ENCODE measurements around the gene ANO6.
"Not testable (repeated sequence)": the region's sequence is repeated elsewhere in the genome, so short reads cannot be mapped to it uniquely, and the experiment has no call there.

Gene ANO6

DNA sequence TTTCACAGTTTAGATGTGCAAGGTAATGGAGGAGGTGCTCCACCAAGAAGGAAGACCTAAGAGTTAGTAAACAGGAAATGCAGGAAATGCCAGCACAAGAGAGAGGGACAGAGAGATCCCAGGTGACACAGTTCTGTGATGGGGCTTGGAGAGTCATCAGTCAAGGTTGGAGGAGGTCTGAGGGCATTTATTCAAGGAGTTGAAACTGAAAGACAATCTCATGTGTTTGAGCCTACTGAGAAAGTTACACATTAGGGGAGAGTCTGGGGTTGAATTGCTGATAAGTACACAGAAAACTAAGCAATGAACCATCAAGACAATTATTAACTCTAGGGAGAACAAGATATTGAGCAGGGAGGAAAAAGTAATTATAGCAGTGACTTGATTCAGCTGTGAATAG, 138.5 kb downstream of the ANO6 start:
- no peak for DNase-seq

DNA sequence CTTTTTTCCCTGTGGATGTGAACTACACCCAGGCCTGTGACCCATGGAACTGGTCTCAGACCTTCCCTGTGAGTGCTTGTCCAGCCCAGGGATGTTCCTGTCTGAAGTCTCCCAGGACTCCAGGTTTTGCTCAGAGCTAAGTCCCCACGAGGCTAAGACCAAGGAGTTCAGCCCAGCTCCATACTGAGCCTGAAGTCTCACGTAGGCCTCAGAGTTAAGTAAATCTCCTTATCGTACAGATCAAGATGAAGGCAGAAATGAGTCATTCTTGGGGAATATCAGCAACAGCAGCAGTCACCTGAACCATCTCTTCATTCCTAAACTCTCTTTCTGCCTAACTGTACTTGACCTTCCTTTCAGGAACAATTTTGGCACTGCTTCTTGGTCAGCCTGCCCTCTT, 139.8 kb downstream of the ANO6 start:
- no peak for DNase-seq

DNA sequence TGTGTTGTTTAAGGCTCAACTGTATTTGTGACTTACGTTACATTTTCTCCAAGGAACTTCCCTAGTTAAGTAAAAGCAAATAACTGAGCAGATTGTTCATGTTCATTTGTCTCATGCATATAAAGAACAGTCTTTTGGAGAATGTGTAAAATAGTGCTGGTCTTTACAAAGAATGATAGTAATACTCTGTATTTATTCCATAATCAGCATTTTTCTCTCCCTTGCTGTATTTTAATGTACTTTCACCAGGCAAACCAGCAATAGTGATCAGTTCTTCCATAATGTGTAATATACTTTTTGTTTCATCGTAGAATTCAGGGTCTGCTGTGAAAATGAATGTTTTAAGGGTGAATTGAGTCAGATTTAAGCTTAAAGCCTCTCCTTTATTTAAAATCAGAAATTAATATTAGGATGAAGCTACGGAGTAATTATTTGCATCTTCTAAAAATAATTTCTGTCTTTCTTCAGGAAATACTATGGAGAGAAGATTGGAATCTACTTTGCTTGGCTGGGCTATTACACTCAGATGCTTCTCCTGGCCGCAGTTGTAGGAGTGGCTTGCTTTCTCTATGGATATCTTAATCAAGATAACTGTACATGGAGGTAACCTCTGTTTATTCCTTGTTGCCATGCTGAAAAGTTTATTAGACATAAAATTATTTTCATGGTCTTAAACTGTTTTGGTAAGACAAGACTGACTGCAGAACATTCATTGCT, 141.1 kb downstream of the ANO6 start:
- DNase-seq, result no peak

DNA sequence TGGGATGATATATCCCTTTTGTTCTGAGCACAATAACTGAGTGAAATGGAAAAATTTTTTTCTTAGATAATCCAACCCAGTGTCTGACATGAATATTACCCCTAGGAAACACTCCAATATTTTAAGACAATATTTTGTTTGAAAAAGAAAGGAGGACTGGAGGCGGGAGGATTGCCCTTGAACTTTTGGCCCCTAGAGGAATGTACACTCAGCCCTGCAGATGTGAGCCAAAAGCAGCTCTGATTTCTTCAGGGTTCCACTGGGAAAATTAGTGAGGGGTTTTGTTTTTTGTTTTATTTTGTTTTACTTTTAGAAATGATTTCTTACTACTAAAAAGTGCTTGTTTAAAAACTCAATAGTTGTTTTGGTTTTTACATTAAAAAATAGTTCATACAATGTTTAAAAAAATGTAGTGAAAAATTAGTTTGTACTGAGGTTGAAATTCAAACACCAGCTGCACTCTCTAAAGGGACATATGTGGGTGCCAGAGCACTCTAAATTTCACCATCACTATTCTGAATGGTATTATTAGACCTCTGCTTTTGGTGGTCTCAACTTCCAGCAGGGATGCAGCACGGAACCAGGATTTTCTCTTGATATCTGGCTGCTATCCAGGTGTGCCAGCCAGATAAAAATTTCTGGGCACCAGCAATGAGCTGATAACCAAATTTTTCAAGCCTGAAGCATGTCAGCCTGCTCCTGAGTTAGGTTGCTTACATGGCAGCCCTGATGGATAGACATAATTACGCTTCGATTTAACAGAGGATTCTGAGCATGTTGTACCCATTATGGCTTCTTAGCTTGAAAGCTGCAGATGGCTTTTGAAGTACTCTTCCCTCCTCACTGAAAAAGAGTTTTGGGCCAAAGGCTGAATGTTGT, 141.9 kb downstream of the ANO6 start:
- DNase-seq, result no peak

DNA sequence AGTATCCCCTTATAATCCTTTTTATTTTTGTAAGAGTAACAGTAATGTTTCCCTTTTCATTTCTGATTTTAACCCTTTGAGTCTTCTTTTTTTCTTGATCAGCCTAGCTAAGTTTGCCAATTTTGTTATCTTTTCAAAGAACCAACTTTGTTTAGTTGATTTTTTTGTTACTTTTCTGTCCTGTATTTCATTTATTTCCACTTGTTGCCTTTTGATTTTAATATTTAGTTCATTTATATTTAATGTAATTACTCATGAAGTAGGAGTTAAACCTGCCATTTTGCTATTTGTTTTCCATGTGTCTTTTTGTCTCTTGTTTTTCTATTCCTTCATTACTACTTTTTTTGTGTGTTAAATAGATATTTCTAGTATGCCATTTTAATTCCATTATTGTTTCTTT, 146.4 kb downstream of the ANO6 start:
- no peak for DNase-seq

DNA sequence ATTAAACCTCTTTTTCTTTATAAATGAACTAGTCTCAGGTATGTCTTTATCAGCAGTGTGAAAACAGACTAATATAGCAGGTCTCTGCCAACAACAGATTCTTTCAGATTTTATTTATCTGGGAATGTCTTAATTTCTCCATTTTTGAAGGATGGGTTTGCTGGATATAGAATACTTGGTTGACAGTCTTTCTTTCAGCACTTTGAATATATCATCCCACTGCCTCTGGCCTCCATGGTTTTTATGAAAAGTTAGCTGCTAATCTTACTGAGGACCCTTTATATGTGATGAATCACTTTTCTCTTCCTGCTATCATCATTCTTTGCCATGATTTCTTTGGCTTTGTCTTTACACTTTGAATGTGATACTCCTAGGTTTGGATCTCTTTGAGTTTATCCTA, 148.0 kb downstream of the ANO6 start:
- no peak for DNase-seq

DNA sequence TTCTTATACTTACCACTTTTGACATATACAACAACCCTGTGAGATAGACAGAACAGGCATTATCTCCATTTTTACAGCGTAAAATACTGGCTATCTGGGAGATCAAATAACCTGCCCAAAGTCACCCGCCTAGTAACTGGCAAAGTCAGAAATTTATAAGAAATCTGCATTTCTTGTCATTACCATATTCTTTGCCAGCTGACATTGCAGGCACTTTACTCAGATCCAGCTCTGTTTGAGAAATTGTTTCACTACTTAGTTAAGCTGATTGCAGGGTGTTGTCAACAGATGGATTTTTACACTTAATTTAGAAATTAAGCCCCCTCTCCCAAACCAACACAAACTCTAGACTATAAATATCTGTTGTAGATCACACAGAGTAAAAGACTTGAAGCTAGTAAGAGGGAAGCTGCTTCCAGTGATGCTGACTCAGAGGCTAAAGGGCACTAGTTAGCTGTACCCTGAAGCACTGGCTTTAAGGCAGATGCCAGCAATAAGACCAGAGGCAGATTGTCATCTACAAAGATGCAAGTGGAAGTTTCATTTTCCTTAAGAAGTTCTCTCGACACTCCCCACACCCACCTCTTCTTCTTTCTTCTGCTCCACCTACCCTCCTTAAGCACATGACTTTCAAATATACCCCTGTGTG, 153.1 kb downstream of the ANO6 start:
- no peak for DNase-seq

DNA sequence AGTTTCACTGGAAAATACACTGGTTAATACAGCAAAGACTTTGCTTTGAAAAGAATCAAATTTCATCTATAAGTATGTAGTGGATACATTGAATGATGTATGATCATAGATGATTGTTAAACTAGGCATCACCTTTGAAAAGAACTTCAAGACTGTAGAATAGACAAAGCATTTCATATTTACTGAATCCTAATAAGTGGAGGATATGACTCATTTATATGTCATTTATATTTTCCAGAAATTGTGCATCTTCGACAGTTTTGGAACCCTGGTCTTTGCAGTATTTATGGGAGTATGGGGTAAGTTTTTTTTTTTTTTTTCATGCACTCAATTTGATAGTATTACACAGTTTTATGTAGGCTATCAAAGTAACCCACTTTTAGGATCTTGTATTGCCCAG, 161.9 kb downstream of the ANO6 start:
- no peak for DNase-seq

DNA sequence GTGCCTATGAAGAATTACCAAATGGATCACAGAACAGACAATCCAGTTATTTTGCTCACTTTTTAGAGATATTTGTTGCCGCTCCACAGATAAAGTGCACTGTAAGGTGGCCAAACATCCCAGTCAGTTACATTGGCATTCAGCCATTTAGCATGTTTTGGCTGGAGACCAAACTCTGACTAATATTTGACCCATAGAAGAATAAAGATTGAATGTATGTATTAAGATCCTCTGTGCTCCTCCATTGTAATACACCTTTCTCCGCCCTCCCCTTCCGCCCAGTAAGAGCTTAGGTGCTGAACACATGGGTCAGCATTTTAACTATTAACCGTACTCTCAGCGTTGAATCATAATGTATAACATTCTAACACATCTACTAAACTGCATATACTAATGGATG, 163.4 kb downstream of the ANO6 start:
- no peak for DNase-seq

DNA sequence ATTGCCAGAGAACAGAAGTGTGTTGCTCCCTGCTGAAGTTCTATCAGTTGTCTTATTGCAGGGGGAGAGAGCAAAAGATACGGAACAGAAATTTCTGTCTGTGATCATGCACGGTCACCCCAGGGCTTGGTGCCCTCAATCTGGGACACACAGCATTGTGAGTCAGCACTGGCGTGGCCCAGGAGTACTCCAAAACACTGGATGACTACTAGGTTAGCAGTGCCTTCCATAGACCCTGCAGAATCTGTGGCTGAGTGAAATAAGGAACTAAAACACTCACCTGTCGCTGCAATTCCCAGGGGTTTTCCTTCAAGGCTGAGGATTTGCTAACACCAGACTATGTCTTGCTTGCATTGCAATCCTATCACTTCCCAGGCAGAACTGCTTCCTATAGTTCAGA, 165.5 kb downstream of the ANO6 start:
- DNase-seq, result no peak

DNA sequence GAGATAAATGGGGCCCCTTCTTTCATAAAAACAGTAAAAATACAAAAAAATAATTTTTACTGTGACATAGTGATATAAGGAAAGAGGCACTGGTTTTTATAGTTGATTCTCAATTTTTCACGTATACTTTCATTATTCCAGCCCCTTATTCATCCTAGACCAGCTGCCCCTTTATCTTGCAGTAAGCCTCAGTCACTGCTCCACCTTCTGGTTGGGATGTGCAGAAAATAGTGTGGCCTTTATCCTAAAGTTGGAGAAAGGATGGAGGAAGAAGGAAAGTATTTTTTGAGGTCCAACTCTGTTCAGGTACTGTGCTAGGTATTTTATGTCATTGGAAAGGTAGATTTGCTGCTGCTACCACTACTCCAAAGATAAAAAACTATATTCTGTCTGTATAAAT, 172.7 kb downstream of the ANO6 start:
- DNase-seq, result no peak

DNA sequence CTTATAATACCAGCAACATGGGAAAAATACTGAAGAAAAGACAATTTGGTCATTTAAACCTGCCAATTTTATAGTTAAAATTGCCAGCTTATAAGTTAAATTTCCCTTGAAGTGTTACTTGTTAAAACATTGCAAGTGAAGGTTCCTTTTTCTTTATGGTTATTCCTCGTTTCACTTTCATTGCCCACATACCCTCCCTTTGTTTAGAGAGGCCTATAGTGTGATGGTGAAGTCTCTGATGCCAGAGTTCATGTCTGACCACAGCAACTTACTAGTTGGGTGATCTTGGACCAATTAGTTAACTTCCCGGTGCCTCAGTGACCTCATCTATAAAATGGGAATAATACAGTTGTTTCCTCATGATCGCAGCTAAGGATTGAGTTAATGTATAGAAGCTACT, 173.5 kb downstream of the ANO6 start:
- DNase-seq, result no peak

DNA sequence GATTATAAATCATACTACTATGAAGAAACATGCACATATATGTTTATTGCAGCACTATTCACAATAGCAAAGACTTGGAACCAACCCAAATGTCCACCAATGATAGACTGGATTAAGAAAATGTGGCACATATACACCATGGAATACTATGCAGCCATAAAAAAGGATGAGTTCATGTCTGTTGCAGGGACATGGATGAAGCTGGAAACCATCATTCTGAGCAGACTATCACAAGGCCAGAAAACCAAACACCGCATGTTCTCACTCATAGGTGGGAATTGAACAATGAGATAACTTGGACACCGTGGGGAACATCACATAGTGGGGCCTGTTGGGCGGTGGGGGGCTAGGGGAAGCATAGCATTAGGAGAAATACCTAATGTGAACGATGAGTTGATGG, 181.6 kb downstream of the ANO6 start:
- DNase-seq, result not testable (repeated sequence)

DNA sequence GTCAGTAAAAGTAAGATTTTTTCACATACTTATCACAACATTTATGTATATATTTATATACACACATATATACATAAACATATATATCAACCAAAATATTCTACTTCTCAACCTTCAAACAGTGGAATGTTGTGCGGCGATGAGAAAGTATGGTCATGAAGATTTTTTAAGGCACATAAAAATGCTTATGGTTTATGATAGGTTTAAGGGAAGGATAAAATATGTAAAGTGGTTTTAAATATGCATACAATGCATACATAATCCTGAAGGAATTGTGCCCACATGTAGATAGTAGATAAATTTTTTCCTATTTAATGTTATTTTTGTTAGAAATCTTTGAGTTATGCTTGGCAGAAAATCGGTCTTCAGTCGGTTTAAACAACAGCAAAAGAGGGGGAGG, 182.7 kb downstream of the ANO6 start:
- DNase-seq, result no peak

DNA sequence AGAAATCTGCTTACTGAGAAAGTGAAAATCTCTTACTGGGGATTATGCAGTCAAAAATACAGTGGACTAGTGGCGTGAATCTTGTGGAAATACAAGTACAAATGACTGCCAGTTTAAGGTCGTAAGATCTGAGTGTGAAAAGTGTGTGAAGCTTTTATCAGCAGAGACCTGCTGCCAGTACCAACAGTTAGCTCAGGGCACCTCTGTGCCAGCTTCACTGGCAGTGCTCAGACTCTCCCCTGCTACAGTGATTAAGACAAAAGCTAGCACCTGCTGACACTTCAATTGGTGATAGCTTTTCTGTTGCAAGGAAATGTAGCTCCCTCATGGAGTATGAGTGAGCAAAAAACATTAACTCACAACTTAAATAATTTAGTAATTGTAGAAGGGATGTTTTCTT, 185.1 kb downstream of the ANO6 start:
- no peak for DNase-seq

DNA sequence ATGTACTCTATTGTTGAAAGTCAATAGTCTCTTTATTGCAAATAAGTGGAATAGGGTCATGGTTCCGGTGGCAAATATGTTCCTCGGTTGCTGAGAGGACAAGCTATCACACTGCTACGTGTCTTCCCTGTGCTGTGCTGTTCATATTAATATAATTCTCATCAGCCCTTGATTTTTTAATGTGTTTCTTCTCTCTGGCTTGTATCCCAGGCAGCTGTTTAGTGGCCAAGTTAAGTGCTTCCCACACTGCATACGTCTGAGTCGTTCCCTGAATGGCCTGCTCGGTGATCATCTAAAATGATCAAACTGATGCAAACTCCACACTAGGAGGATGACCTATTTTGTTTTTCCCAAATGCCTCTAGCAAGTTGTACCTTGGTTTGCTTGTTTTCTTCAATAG, 186.4 kb downstream of the ANO6 start:
- no peak for DNase-seq

DNA sequence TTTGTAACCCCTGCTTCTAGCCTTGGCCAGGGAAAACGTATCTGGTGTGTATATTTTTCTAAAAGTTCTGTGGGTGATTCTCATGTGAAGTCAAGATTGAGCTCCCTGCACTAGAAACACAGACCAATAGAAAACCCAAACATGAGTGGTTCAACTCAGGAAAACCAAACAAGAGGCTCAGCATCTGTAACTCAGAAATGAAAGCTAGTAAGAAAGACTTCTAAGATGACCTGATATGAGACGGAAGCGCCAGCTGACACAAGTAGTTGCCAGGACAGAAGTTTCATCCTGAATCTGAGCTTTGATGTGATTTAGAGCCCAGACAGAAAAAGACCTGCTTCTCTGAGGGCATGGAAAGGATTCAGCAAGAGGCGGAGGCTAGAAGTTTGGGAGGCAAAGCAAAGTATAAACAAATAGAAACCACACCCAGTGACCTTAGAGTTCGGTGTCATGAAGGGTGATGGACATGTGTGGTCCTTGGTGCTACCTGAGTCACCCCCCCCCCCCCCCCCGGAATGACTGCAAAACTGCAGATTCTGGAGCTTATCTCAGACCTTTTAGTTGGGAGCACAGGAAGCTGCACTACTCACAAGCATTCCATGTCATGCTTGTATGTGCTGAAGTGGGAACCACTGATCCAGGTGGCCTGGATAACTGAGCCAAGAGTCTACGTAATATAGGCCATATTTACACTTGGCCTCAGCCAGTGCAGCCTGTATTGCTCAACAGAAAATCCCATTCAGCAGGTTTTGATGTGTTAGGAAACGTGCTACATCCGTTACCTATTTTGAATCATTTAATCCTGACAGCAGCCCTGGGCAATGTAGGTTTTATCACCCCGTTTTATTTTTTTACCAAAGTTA, 191.3 kb downstream of the ANO6 start:
- no peak for DNase-seq

DNA sequence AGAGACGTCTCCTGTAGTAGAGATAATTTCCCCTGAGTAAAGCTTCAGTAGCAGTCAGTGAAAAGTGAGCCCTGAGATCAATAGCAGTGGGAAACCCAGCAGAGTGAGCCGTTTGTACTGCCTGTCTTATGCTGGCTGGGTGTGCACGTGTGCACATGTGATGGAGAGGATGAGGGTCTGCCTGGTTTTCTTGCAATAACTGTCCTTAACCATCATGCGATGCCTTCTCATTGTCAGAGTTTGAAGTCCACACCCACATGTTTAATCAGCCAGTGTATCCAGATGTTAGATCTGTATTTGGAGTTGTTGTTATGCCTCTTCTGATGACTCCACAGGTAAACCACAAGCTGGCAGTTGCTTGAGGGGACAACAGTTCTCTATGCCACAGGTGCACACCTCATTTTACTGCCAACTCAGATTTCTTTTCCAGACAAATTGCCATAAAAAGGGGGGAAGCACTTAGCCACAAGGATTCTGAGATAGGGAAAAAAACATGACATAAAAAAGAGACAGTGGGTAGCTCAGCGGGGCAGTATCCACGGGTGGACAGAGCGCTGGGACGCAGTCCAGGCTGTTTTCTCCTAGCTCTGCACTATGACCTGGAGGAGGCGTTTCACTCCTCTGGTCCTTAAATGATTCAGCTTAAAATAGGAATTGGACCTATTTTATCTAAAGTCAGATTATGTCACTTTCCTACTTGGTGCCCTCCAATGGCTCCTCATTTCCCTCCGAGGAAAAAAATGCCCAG, 192.3 kb downstream of the ANO6 start:
- DNase-seq, result no peak

DNA sequence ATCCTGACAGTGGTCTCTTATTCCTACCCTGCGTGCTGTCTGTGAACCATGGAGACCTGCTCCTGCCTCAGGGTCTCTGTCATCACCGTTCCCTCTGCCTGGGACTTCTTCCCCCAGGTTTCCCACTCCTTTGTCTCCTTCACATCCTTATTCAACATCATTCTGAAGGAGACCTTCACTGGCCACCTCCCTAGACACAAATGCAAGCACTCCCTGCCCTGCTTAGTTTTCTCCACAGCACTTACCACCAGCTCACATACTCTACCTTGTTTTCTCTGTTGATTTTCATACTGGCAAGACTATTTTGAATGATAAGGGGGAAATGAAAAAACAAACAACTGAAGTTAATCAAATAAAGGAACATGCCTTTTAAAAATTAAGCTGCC, 192.8 kb downstream of the ANO6 start:
- DNase-seq, result no peak

DNA sequence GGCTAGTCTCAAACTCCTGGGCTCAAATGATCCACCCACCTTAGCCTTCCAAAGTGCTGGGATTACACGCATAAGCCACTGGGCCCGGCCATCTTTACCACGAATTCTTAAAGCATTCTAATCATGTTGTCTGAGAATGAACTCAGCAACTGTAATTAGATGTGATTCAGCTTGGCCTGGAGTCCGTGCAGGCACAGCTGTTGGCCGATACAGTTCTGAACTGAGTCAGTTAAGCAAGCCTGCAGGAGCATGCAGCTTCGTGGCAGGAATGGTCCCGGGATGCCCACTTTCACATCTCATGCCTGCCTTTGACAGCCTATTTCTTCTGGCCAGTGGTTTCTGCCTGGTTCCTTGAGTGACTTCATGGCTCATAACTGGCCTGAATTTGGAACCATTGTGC, 194.1 kb downstream of the ANO6 start:
- no peak for DNase-seq

DNA sequence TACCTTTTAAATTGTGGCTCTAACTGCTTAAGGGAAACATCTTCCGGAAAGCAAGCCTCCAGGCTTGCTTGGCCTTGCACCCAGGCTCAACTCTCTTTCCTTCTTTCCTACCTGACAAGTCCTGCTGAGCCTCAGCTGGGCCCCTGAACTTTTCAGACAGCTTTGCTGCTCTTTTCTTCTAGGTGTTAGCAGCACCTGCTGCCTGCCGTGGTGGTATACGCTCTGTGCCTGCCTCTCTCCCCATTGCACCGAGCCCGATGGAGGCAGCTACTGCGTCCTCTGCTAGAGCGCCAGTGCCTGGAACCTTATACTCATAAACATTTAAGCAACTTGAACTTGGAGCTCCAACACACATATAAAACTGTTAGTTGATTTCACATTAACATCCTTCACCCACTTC, 195.7 kb downstream of the ANO6 start:
- DNase-seq, result no peak

DNA sequence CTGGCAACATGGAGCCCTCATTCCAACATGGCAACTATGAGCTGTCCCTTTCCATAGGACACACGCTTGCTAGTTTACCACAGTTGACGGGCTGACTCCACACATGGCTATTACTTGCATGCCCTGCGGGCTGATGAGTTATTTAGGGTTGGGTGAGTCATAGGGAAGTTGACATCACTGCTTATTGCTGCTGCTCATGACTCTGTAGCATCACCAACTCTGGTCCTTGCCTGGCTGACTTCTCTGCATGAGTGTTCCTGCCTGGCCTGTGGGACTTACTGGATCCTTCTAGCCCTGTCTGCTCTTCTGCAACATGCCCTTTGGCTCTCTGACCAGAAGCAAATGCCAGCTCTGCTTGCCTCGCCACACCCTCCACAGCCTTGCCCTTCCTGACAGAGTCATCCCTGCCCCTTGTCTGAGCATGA, 199.5 kb downstream of the ANO6 start:
- no peak for DNase-seq
